Stomach (tissue), 4 donors: ENCODE data around the gene TOX4.

Source experiments
- POLR2A ChIP-seq, 4 donors: fragments of 450-650 bp; IDR thresholded peaks; one replicate each; pipeline ENCODE4 v1.6.1; 2016; ENCODE audit warnings: antibody characterized with exemption in 4 of 4, control low read depth in 2 of 4, mild to moderate bottlenecking in 1 of 4, moderate library complexity in 1 of 4
- TF ChIP-seq, protein P1 (sequence below), 7 experiments: fragments of 450-650 bp in 4 of 7; fragments of 200-600 bp in 3 of 7; sonication (generic) in 3 of 7; IDR thresholded peaks; one replicate each; pipeline ENCODE4 v1.5.1; 2016 to 2019; ENCODE audit warnings: antibody characterized with exemption in 7 of 7, control low read depth in 2 of 7, mild to moderate bottlenecking in 1 of 7

DNA sequence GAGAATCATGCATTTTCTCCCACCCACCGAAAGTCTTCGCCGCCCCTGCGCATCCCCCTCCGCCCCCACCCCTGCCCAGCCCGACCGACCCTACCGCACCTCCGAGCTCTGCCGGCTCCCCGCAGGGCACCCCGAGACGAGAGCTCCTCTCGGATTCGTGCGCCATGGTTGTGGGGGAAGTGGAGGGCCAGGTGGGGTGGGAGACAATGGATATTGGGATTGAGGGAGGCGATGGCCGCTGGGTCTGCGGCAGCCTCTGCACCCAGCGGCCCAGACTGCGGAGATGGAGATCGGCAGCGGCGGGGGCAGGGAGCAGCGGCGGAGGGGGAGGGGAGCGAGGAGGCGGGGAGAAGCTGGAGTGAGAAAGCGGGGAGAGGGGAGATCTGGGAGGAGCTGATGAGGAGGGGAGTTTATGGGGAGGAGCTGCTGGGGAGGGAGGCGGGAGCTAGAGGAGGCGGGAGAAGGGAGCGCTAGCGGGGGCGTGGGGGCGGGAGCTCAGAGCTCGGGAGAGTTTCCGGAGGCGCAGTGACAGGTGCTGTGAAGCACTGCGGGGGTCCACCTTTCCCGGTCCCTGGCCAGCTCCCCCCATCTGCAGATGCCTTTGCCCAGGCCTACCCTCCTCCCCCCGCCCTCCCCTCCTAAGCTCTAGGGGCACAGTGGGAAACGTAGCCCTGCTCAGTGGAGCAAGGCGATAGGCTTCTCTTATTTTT is 49.1 kb downstream of the TOX4 start, which contains the start of gene SALL2:
- no peak for TF ChIP-seq POLR2A (IDR thresholded peaks at IDR 0.05)
- TF ChIP-seq, protein P1, sequence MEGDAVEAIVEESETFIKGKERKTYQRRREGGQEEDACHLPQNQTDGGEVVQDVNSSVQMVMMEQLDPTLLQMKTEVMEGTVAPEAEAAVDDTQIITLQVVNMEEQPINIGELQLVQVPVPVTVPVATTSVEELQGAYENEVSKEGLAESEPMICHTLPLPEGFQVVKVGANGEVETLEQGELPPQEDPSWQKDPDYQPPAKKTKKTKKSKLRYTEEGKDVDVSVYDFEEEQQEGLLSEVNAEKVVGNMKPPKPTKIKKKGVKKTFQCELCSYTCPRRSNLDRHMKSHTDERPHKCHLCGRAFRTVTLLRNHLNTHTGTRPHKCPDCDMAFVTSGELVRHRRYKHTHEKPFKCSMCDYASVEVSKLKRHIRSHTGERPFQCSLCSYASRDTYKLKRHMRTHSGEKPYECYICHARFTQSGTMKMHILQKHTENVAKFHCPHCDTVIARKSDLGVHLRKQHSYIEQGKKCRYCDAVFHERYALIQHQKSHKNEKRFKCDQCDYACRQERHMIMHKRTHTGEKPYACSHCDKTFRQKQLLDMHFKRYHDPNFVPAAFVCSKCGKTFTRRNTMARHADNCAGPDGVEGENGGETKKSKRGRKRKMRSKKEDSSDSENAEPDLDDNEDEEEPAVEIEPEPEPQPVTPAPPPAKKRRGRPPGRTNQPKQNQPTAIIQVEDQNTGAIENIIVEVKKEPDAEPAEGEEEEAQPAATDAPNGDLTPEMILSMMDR (IDR thresholded peaks at IDR 0.05): no peak
